Smooth muscle cell (in vitro differentiated cells): ENCODE measurements around the gene CASKIN1. TPM values are rescaled to one million over a fixed set of nuclear protein-coding genes. Genes with fewer than 3 reads are reported as not detected.
"Not testable (repeated sequence)": the region's sequence is repeated elsewhere in the genome, so short reads cannot be mapped to it uniquely, and the experiment has no call there.

ENCODE experiments used
- DNase-seq: peaks from one replicate; lab custom pipeline; 2025; ENCODE audit not compliant: unreplicated experiment; lab: John Stamatoyannopoulos, UW
- H2AFZ ChIP-seq: fragments of 200-600 bp; sonication (generic); 2 replicates; pipeline ENCODE4 v1.6.0; 2016; ENCODE audit warnings: antibody characterized with exemption, low read depth, mild to moderate bottlenecking
- H3F3A ChIP-seq: fragments of 200-600 bp; sonication (generic); 2 replicates; pipeline ENCODE4 v1.6.0; 2017; ENCODE audit warnings: antibody characterized with exemption, low read depth
- H3K27ac ChIP-seq: fragments of 200-600 bp; sonication (generic); 2 replicates; pipeline ENCODE4 v1.5.1; 2016; ENCODE audit warnings: low read depth, mild to moderate bottlenecking
- H3K27me3 ChIP-seq: fragments of 200-600 bp; sonication (generic); 2 replicates; pipeline ENCODE4 v1.6.1; 2016; ENCODE audit warnings: low read depth, mild to moderate bottlenecking
- H3K36me3 ChIP-seq: fragments of 200-600 bp; sonication (generic); 2 replicates; pipeline ENCODE4 v1.5.1; 2016; ENCODE audit warnings: low read depth
- H3K4me1 ChIP-seq: fragments of 200-600 bp; sonication (generic); 2 replicates; pipeline ENCODE4 v1.5.1; 2016; ENCODE audit warnings: low read depth
- H3K4me2 ChIP-seq: fragments of 200-600 bp; sonication (generic); 2 replicates; pipeline ENCODE4 v1.6.0; 2016; ENCODE audit warnings: mild to moderate bottlenecking
- H3K4me3 ChIP-seq: fragments of 200-600 bp; sonication (generic); 2 replicates; pipeline ENCODE4 v1.5.1; 2016; ENCODE audit warnings: mild to moderate bottlenecking
- H3K79me2 ChIP-seq: fragments of 200-600 bp; sonication (generic); 2 replicates; pipeline ENCODE4 v1.6.0; 2016; ENCODE audit warnings: low read depth, mild to moderate bottlenecking
- H3K9ac ChIP-seq: fragments of 200-600 bp; sonication (generic); 2 replicates; pipeline ENCODE4 v1.6.0; 2016; ENCODE audit warnings: low read depth
- H3K9me3 ChIP-seq: fragments of 200-600 bp; sonication (generic); replicated peaks from 2 replicates; pipeline ENCODE4 v1.5.1; 2016; ENCODE audit warnings: low read depth
- H4K20me1 ChIP-seq: fragments of 200-600 bp; sonication (generic); 2 replicates; pipeline ENCODE4 v1.6.0; 2016; ENCODE audit warnings: low read depth
- WGBS: methylation state at CpG from one replicate; pipeline ENCODE4 v1.1.7; 2016; ENCODE audit warnings: low lambda C conversion rate; 5-methylcytosine and 5-hydroxymethylcytosine counted together
- polyA plus RNA-seq: library from polyadenylated mRNA; unstranded; fragments of >200 nt; fragmentation: Nextera tagmentation; extraction: Ambion mirVana; gene quantifications from 2 replicates; pipeline ENCODE4 v1.2.1, GENCODE V29; 2016
- total RNA-seq: library from RNA; depleted of rRNA; stranded (reverse); fragments of >200 nt; gene quantifications from 2 replicates; pipeline ENCODE4 v1.2.3, GENCODE V29; 2014
- TF ChIP-seq, protein P1 (sequence below): fragments of 200-600 bp; sonication (generic); IDR thresholded peaks from 2 replicates; pipeline ENCODE4 v1.5.1; 2017; ENCODE audit warnings: borderline replicate concordance, mild to moderate bottlenecking, antibody characterized with exemption; ENCODE audit not compliant: insufficient read depth, poor library complexity, severe bottlenecking

CASKIN1 gene
- total and polyA plus RNA-seq, 2 experiments from 2014 or later: 0.09 to 0.45 TPM

DNA sequence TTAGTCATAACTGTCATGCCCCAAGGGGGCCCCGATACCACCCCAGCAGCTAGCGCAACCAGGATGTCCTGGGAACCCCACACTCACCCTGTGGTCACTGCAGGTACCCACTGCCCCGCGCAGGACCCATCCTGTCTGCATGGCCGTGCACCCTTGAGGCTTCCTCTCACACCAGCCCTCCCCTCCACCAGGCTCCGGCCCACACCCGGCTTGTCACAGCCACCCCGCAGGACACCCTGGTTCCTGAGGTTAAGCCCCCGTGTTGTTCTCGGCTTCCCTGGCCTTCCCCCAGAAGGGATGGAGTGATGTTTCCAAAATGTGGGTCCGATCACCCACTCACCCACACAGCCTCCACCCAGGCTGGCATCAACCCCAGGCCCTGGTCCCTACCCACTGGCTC lies 47.4 kb upstream of the CASKIN1 start:
- Histone ChIP-seq H3K4me1 (no peaks in the 10 kb centered on the region), H4K20me1 (no peaks in the 10 kb centered on the region), H3K4me2 (no peak overlapping the region), H3K9ac (no peak overlapping the region), H2AFZ (no peak overlapping the region), H3K4me3 (no peak overlapping the region), H3K36me3 (no peaks in the 10 kb centered on the region), H3K9me3 (no peaks in the 10 kb centered on the region), H3K27ac (no peak overlapping the region), H3K79me2 (peaks cover 15% of the 10 kb centered on the region), H3K27me3 (no peaks in the 10 kb centered on the region), H3F3A (peaks cover 7% of the 10 kb centered on the region)
- TF ChIP-seq, protein P1, sequence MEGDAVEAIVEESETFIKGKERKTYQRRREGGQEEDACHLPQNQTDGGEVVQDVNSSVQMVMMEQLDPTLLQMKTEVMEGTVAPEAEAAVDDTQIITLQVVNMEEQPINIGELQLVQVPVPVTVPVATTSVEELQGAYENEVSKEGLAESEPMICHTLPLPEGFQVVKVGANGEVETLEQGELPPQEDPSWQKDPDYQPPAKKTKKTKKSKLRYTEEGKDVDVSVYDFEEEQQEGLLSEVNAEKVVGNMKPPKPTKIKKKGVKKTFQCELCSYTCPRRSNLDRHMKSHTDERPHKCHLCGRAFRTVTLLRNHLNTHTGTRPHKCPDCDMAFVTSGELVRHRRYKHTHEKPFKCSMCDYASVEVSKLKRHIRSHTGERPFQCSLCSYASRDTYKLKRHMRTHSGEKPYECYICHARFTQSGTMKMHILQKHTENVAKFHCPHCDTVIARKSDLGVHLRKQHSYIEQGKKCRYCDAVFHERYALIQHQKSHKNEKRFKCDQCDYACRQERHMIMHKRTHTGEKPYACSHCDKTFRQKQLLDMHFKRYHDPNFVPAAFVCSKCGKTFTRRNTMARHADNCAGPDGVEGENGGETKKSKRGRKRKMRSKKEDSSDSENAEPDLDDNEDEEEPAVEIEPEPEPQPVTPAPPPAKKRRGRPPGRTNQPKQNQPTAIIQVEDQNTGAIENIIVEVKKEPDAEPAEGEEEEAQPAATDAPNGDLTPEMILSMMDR: no peak
- 97% methylated on average over 11 of the region's 11 CpGs for WGBS
- no peak for DNase-seq

DNA sequence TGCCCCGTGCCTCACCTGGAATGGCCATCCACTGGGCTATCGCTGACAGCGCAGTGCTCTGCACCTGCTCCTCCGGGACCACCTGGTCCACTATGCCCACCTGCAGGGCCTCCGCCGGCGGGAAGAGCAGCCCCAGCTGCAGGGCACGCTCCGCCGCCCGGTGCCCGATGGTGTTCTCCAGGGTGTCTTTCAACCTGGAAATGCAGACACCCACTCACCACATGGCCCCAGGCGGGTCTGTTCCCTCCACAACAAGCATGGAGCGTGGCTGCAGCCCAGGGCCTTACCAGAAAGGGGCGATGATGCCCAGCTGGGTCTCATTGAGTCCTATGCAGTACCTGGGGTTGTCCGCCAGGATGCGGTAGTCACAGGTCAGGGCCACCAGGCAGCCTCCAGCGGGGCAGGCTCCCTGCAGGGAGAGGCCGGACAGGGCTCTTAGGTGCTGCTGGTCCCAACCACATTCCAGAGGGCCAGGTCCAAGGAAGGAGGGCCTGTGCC lies 46.7 kb upstream of the CASKIN1 start:
- peaks cover 9% of the 10 kb centered on the region for H3K79me2 ChIP-seq
- no peaks in the 10 kb centered on the region for H3K4me1 ChIP-seq
- H2AFZ ChIP-seq: no peak overlapping the region
- H3K36me3 ChIP-seq: no peaks in the 10 kb centered on the region
- no peak overlapping the region for H3K27ac ChIP-seq
- peaks cover 7% of the 10 kb centered on the region for H3F3A ChIP-seq
- no peaks in the 10 kb centered on the region for H3K9me3 ChIP-seq
- H4K20me1 ChIP-seq: no peaks in the 10 kb centered on the region
- peaks cover 2% of the 10 kb centered on the region for H3K27me3 ChIP-seq
- no peak overlapping the region for H3K9ac ChIP-seq
- no peak overlapping the region for H3K4me2 ChIP-seq
- no peak overlapping the region for H3K4me3 ChIP-seq
- TF ChIP-seq, protein P1: no peak
- 97% methylated on average over 19 of the region's 19 CpGs for WGBS
- DNase-seq: no peak

DNA sequence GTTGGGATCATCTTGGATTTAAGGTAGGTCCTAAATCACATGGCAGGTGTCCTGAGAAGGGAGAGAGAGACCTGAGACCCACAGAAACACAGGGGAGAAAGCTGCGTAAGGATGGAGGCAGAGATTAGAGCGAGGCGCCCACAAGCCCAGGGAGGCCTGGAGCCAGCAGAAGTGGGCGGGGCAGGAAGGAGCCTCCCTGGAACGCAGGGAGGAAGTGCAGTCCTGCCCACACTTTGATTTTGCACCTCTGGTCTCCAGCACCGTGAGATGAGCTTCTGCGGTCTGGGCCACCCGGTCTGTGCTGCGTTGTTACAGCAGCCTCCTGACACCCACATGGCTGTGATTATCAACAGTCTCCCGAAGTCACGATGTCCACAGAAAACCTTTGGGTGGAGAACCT lies 46.2 kb upstream of the CASKIN1 start:
- H3K9ac ChIP-seq: no peak overlapping the region
- 96% methylated on average over 11 of the region's 11 CpGs for WGBS
- TF ChIP-seq, protein P1: no peak
- peaks cover 7% of the 10 kb centered on the region for H3K27me3 ChIP-seq
- H3K36me3 ChIP-seq: no peaks in the 10 kb centered on the region
- H3K4me1 ChIP-seq: peaks cover 2% of the 10 kb centered on the region
- H4K20me1 ChIP-seq: peaks cover 4% of the 10 kb centered on the region
- H3F3A ChIP-seq: peaks cover 7% of the 10 kb centered on the region
- no peak overlapping the region for H3K4me2 ChIP-seq
- no peak for DNase-seq
- no peaks in the 10 kb centered on the region for H3K9me3 ChIP-seq
- no peak overlapping the region for H2AFZ ChIP-seq
- H3K79me2 ChIP-seq: peaks cover 4% of the 10 kb centered on the region
- no peak overlapping the region for H3K27ac ChIP-seq
- no peak overlapping the region for H3K4me3 ChIP-seq

DNA sequence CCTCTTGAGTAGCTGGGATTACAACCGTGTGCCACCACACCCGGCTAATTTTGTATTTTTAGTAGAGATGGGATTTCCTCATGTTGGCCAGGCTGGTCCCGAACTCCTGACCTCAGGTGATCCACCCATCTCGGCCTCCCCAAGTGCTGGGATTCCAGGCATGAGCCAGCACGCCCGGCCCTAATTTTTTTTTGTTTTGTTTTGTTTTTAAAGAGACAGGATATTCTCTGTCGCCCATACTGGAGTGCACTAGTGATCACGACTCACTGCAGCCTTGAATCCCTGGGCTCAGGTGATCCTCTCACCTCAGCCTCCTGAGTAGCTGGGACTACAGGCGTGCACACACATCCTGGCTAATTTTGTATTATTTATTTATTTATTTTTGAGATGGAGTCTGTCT lies 43.9 kb upstream of the CASKIN1 start:
- H3K4me3 ChIP-seq, H3K27ac ChIP-seq, H3K4me2 ChIP-seq, DNase-seq, H3K9me3 ChIP-seq, H3K9ac ChIP-seq, H3K79me2 ChIP-seq, H2AFZ ChIP-seq, H3F3A ChIP-seq, H3K36me3 ChIP-seq: not testable (repeated sequence)
- 95% methylated on average over 9 of the region's 9 CpGs for WGBS
- Histone ChIP-seq H3K27me3 (peaks cover 23% of the 10 kb centered on the region), H4K20me1 (peaks cover 21% of the 10 kb centered on the region), H3K4me1 (peaks cover 17% of the 10 kb centered on the region)
